ENCODE data around the gene XYLT1. TPM values are rescaled to one million over a fixed set of nuclear protein-coding genes. Genes with fewer than 3 reads are reported as not detected.
A peak's percentile ranks its signal among the peaks of the same experiment; 100 is the strongest.

Gene XYLT1
- polyA plus RNA-seq, 1 donor = 9.9 TPM

DNA sequence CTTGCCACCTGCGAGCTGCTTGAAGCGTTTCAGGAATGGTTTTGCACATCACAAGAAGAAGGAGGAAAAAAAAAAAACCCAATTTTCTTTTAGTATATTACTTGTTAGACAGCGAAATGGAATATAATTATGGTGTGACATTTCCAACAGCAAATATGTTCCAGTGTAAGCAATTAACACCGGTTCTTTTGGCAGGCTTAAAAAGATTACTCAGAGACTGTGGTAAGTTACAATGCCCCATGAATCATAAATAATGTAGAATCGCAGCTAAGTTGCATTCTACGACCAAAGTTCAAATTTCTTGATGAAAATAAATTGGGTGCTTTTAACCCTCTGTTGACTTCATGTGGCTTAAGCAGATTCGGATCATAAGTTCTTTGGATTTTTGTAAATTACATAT is 245.2 kb downstream of the XYLT1 start:
- H3K36me3 ChIP-seq (ENCODE audit: control insufficient read depth, insufficient read depth, low read length) = no peaks in the 10 kb centered on the region
- H3K4me1 ChIP-seq (ENCODE audit: control insufficient read depth, insufficient read depth, low read length) = peaks cover 17% of the 10 kb centered on the region
- peak in 1 of 2 donors; percentile 17 for DNase-seq
- H3K27ac ChIP-seq (ENCODE audit: low read length) = peak overlapping the region; percentile 24
- H3K9me3 ChIP-seq (ENCODE audit: control insufficient read depth, low read depth, low read length) = no peaks in the 10 kb centered on the region
- H3K27me3 ChIP-seq (ENCODE audit: control insufficient read depth, insufficient read depth, low read length) = no peaks in the 10 kb centered on the region
- WGBS (ENCODE audit: insufficient coverage, low lambda C conversion rate) = 25% methylated on average over 2 of the region's 7 CpGs
- H3K4me3 ChIP-seq (ENCODE audit: low read length) = no peak overlapping the region

DNA sequence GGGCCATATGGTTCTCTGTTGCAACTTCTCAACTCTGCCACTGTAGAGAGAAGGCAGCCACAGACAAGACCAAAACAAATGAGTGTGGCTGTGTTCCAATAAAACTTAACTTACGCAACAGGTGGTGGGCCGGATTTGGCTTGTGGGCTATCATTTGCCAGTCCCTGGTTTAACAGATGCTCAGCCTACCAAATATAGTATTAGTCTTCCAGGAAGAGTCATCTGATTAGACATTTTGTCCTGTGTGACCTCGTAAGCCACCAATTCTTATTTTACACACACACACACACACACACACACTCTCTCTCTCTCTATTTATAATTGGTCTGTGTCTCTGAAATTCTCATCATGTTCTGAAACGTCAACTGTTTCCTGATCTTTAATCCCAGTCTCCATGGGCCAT is 245.9 kb downstream of the XYLT1 start:
- Histone ChIP-seq H3K27ac (ENCODE audit: low read length) (no peak overlapping the region), H3K36me3 (ENCODE audit: control insufficient read depth, insufficient read depth, low read length) (no peaks in the 10 kb centered on the region), H3K4me3 (ENCODE audit: low read length) (no peak overlapping the region), H3K27me3 (ENCODE audit: control insufficient read depth, insufficient read depth, low read length) (no peaks in the 10 kb centered on the region), H3K4me1 (ENCODE audit: control insufficient read depth, insufficient read depth, low read length) (peaks cover 17% of the 10 kb centered on the region), H3K9me3 (ENCODE audit: control insufficient read depth, low read depth, low read length) (no peaks in the 10 kb centered on the region)
- peak in 1 of 2 donors; percentile 59 for DNase-seq
- WGBS (ENCODE audit: insufficient coverage, low lambda C conversion rate) = 6% methylated on average over 2 of the region's 4 CpGs

DNA sequence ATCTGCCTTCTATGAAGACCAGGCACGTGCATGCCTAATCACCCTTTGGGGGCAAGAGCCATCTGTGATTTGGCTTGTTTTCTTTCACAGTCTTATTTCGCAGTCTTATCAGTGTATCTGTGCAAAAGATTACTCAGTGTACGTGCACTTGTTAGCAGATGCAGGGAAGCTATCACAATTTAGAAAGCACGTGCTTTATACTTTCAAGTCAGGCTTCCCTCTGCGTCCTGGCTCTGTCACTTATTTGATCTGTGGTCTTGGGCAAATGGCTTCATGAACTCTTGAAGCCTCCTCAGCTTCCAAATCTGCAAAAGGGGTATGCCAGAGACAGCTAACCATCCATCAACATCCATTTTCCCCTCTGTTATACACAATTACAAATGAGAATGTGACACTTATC is 246.4 kb downstream of the XYLT1 start:
- H3K9me3 ChIP-seq (ENCODE audit: control insufficient read depth, low read depth, low read length) = no peaks in the 10 kb centered on the region
- no peak overlapping the region for H3K27ac ChIP-seq (ENCODE audit: low read length)
- no peak for DNase-seq
- no peak overlapping the region for H3K4me3 ChIP-seq (ENCODE audit: low read length)
- no CpG with 5 or more reads among the region's 5 CpGs for WGBS (ENCODE audit: insufficient coverage, low lambda C conversion rate)
- H3K27me3 ChIP-seq (ENCODE audit: control insufficient read depth, insufficient read depth, low read length) = no peaks in the 10 kb centered on the region
- H3K36me3 ChIP-seq (ENCODE audit: control insufficient read depth, insufficient read depth, low read length) = no peaks in the 10 kb centered on the region
- H3K4me1 ChIP-seq (ENCODE audit: control insufficient read depth, insufficient read depth, low read length) = peaks cover 17% of the 10 kb centered on the region

DNA sequence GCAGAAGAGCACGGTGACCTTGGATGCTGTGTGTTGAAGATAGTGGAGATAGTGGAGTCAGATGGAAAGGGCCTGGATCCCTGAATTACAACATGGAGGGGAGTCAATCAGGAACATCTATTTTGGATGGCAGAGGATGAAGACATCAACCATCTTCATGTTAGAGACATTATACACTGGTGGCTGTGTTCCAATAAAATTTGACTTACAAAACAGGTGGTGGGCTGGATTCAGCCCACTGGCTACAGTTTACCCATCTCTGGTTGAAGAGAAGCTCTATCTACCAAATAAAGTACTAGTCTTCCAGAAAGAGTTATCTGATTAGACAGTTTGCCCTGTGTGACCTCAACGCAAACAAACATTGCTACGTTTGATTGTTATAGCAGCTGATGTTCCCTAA is 247.2 kb downstream of the XYLT1 start:
- Histone ChIP-seq H3K36me3 (ENCODE audit: control insufficient read depth, insufficient read depth, low read length) (no peaks in the 10 kb centered on the region), H3K4me1 (ENCODE audit: control insufficient read depth, insufficient read depth, low read length) (peaks cover 17% of the 10 kb centered on the region), H3K4me3 (ENCODE audit: low read length) (no peak overlapping the region), H3K27me3 (ENCODE audit: control insufficient read depth, insufficient read depth, low read length) (no peaks in the 10 kb centered on the region), H3K9me3 (ENCODE audit: control insufficient read depth, low read depth, low read length) (no peaks in the 10 kb centered on the region), H3K27ac (ENCODE audit: low read length) (no peak overlapping the region)
- WGBS (ENCODE audit: insufficient coverage, low lambda C conversion rate) = no CpG with 5 or more reads among the region's 3 CpGs
- no peak for DNase-seq

DNA sequence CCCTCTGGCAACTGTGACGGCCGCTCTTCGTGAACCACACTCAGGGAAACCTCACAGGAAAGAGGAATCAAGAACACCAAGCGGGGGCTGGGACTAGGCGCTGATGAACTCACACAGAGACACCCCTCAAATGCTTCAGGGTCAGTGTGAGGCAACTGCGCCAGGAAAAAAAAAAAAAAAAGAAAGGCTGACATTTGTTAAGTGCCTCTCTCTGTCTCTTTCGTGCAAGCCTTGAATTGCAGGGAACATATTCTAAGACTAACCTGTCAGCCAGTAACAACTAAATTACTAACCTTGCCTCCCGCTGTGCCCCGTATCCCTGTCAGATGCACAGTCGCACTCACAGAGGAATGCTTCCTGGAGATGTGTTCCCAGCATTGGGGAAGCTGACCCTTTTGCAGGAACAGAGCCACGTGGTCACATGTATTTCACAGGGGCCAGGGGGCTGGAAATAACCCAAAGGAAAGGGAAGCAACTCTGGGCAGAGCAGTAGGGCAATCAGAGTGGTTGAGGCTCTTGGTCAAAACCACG is 247.8 kb downstream of the XYLT1 start:
- no CpG with 5 or more reads among the region's 12 CpGs for WGBS (ENCODE audit: insufficient coverage, low lambda C conversion rate)
- H3K36me3 ChIP-seq (ENCODE audit: control insufficient read depth, insufficient read depth, low read length) = no peaks in the 10 kb centered on the region
- H3K4me1 ChIP-seq (ENCODE audit: control insufficient read depth, insufficient read depth, low read length) = peaks cover 17% of the 10 kb centered on the region
- H3K27ac ChIP-seq (ENCODE audit: low read length) = no peak overlapping the region
- no peaks in the 10 kb centered on the region for H3K9me3 ChIP-seq (ENCODE audit: control insufficient read depth, low read depth, low read length)
- DNase-seq = no peak
- no peaks in the 10 kb centered on the region for H3K27me3 ChIP-seq (ENCODE audit: control insufficient read depth, insufficient read depth, low read length)
- no peak overlapping the region for H3K4me3 ChIP-seq (ENCODE audit: low read length)

DNA sequence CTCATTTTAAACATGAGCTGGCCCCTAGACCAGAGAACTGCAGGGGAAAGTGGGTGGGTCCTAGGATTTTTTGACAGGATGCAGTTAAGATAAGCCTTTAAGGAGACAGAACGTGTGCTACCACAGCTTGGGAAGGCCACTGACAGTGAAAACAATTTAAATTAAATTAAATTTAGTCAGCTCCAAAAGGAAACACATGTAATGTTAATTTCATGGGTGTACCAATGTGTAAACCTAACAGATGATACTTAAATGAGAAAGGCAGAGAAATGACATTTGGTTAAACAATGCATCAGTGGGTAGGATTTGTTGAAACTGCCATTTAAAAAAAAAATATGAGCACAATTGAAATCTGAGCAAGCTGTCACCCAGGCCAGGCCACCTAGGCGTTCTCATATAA is 250.8 kb downstream of the XYLT1 start:
- no peak for DNase-seq
- H3K9me3 ChIP-seq (ENCODE audit: control insufficient read depth, low read depth, low read length) = no peaks in the 10 kb centered on the region
- peaks cover 10% of the 10 kb centered on the region for H3K4me1 ChIP-seq (ENCODE audit: control insufficient read depth, insufficient read depth, low read length)
- no peak overlapping the region for H3K4me3 ChIP-seq (ENCODE audit: low read length)
- H3K27me3 ChIP-seq (ENCODE audit: control insufficient read depth, insufficient read depth, low read length) = no peaks in the 10 kb centered on the region
- no peak overlapping the region for H3K27ac ChIP-seq (ENCODE audit: low read length)
- no peaks in the 10 kb centered on the region for H3K36me3 ChIP-seq (ENCODE audit: control insufficient read depth, insufficient read depth, low read length)
- 60% methylated on average over 1 of the region's 2 CpGs for WGBS (ENCODE audit: insufficient coverage, low lambda C conversion rate)

DNA sequence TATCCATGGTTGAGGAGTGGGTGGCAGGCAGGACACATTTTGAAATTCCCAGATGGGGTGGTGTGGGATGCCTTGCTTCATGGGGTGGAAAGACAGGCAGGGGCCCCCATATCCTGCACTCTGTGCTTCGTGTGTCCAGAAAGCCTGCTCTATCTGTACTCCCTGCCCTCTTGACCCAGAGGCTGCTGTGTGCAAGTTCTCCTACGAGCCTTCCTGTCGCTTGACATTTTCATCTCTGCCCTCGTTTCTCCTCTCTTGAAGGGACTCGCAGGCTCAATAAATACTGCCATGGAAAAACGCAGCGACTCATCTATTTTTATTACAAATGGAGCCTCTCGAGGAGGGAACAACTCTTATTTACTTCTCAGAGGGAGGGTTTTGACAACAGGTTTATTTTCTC is 254.8 kb downstream of the XYLT1 start:
- Histone ChIP-seq H3K4me1 (ENCODE audit: control insufficient read depth, insufficient read depth, low read length) (no peaks in the 10 kb centered on the region), H3K4me3 (ENCODE audit: low read length) (no peak overlapping the region), H3K9me3 (ENCODE audit: control insufficient read depth, low read depth, low read length) (no peaks in the 10 kb centered on the region), H3K36me3 (ENCODE audit: control insufficient read depth, insufficient read depth, low read length) (peaks cover 2% of the 10 kb centered on the region), H3K27ac (ENCODE audit: low read length) (no peak overlapping the region), H3K27me3 (ENCODE audit: control insufficient read depth, insufficient read depth, low read length) (no peaks in the 10 kb centered on the region)
- DNase-seq = no peak
- 45% methylated on average over 2 of the region's 8 CpGs for WGBS (ENCODE audit: insufficient coverage, low lambda C conversion rate)

DNA sequence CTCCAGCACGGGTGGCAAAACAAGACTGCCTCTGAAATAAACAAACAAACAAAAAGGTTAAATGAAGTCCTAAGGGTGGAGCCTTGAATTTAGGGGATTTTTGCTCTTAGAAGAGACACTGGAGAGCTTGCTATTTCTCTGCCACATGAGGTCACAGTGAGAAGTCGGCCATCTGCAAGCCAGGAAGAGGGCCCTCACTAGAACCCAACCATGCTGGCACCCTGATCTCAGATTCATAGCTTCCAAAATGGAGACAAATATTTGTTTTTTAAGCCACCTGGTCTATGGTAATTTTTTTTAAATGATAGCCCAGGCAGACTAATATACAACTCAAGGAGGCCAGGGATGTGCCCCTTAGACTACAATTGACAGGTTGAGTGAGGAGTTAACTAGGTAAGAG is 255.5 kb downstream of the XYLT1 start:
- DNase-seq = no peak
- H3K9me3 ChIP-seq (ENCODE audit: control insufficient read depth, low read depth, low read length) = no peaks in the 10 kb centered on the region
- H3K4me1 ChIP-seq (ENCODE audit: control insufficient read depth, insufficient read depth, low read length) = no peaks in the 10 kb centered on the region
- no CpG with 5 or more reads among the region's 2 CpGs for WGBS (ENCODE audit: insufficient coverage, low lambda C conversion rate)
- H3K36me3 ChIP-seq (ENCODE audit: control insufficient read depth, insufficient read depth, low read length) = peaks cover 2% of the 10 kb centered on the region
- no peak overlapping the region for H3K4me3 ChIP-seq (ENCODE audit: low read length)
- H3K27ac ChIP-seq (ENCODE audit: low read length) = no peak overlapping the region
- H3K27me3 ChIP-seq (ENCODE audit: control insufficient read depth, insufficient read depth, low read length) = no peaks in the 10 kb centered on the region

DNA sequence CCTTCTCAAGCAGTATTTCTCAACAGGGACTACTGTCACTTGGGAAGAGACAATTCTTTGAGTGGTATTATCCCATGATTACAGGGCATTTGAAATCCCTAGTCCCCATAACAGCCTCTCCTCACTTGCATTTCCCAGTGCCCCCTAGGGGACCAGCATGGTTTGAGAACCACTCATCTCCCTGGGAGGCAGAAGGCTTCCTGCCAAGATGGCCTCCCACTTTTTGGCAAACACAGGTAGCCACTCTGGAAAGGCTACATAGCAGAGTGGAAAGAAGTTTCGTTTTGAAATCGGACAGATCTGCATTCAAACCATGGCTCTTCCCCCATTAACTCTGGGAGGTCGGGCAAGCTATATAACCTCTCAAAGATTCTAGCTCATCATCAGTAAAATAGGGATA is 256.8 kb downstream of the XYLT1 start:
- no CpG with 5 or more reads among the region's 3 CpGs for WGBS (ENCODE audit: insufficient coverage, low lambda C conversion rate)
- no peak overlapping the region for H3K4me3 ChIP-seq (ENCODE audit: low read length)

DNA sequence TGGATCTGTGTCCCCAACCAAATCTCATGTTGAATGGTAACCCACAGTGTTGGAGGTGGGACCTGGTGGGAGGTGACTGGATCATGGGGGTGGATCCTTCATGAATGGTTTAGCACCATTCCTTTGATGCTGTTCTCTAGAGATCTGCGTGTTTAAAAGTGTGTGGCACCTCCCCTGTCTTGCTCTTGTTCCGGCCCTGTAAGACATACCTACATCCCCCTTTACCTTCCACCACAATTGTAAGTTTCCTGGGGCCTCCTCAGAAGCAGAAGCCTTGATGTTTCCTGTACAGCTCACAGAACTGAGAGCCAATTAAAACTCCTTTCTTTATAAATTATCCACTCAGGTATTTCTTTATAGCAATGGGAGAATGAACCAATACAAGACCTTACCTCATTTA is 257.7 kb downstream of the XYLT1 start:
- WGBS (ENCODE audit: insufficient coverage, low lambda C conversion rate) = no CpG with 5 or more reads among the region's 2 CpGs

More for the DNA sequence above, 256.8 kb downstream of the XYLT1 start:
- no peaks in the 10 kb centered on the region for H3K27me3 ChIP-seq (ENCODE audit: control insufficient read depth, insufficient read depth, low read length)
- H3K27ac ChIP-seq (ENCODE audit: low read length) = no peak overlapping the region
- DNase-seq = no peak
- no peaks in the 10 kb centered on the region for H3K4me1 ChIP-seq (ENCODE audit: control insufficient read depth, insufficient read depth, low read length)
- peaks cover 2% of the 10 kb centered on the region for H3K36me3 ChIP-seq (ENCODE audit: control insufficient read depth, insufficient read depth, low read length)
- H3K9me3 ChIP-seq (ENCODE audit: control insufficient read depth, low read depth, low read length) = no peaks in the 10 kb centered on the region

DNA sequence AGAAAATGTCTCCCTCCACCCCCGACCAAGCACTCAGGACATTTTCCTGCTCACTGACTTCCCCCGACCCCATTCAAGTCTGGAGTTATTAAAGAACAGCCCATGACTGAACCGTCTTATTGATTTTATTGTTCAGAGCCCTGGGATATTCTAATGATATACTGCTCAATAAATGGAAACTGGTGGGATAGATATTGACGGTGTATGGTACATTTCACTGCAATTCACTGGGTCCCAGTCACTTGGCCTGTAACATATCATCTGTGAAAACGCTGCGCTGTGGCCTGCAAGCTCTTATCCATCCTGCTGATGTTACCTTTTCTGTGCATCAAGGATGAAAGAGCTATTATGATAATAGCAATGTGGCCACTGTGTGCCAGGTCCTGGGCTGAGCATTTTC is 258.2 kb downstream of the XYLT1 start:
- Histone ChIP-seq H3K27ac (ENCODE audit: low read length) (no peak overlapping the region), H3K4me1 (ENCODE audit: control insufficient read depth, insufficient read depth, low read length) (no peaks in the 10 kb centered on the region), H3K36me3 (ENCODE audit: control insufficient read depth, insufficient read depth, low read length) (peaks cover 2% of the 10 kb centered on the region), H3K9me3 (ENCODE audit: control insufficient read depth, low read depth, low read length) (no peaks in the 10 kb centered on the region), H3K27me3 (ENCODE audit: control insufficient read depth, insufficient read depth, low read length) (no peaks in the 10 kb centered on the region), H3K4me3 (ENCODE audit: low read length) (no peak overlapping the region)
- WGBS (ENCODE audit: insufficient coverage, low lambda C conversion rate) = 95% methylated on average over 3 of the region's 6 CpGs
- DNase-seq = no peak

More for the DNA sequence above, 257.7 kb downstream of the XYLT1 start:
- Histone ChIP-seq H3K4me3 (ENCODE audit: low read length) (no peak overlapping the region), H3K36me3 (ENCODE audit: control insufficient read depth, insufficient read depth, low read length) (peaks cover 2% of the 10 kb centered on the region), H3K27ac (ENCODE audit: low read length) (no peak overlapping the region), H3K27me3 (ENCODE audit: control insufficient read depth, insufficient read depth, low read length) (no peaks in the 10 kb centered on the region), H3K9me3 (ENCODE audit: control insufficient read depth, low read depth, low read length) (no peaks in the 10 kb centered on the region), H3K4me1 (ENCODE audit: control insufficient read depth, insufficient read depth, low read length) (no peaks in the 10 kb centered on the region)
- no peak for DNase-seq
